Occipital lobe (tissue), 2 donors: ENCODE measurements around the gene PTPRR. TPM values are rescaled to one million over a fixed set of nuclear protein-coding genes. Genes with fewer than 3 reads are reported as not detected.
"Not testable (repeated sequence)": the region's sequence is repeated elsewhere in the genome, so short reads cannot be mapped to it uniquely, and the experiment has no call there.

Source experiments
- DNase-seq: peaks from one replicate; lab custom pipeline; 2025; lab: John Stamatoyannopoulos, UW
- total RNA-seq: library from RNA; depleted of rRNA; stranded (reverse); fragments of >200 nt; gene quantifications from one replicate; pipeline ENCODE4 v1.2.3, GENCODE V29; 2014

The PTPRR gene
- total RNA-seq, 1 donor from 2014 or later = 19.5 TPM

DNA sequence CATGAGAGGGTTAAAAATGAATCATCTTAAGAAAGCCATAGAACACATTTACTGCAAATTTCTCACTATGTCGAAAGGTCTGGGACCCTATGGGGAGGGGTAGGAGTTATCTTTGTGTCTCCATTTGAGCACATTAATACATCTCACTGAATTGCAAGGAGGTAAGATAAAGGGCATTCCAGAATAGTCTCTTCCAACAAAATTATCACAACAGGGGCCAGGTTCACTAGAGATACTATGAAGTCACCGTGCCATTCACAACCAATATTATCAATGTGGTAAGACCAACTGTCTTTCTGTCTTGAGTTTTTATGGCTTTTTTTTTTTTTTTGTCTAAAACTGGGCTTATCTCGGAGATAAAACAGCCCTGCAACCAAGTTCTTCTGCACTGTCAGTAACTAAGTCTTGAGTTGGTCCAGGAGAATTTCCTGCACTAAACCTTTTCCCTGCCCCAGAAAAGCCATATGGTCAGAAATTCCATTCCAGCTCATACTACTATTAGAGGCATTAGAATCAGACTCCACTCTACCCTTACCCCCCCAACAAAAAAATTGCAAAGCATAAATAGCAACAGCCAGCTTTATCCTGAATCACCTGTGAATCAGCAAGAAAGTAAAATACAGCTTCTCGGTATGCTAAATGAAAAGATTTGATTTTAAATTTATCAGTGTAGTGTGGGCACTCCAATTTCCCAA lies 79.7 kb downstream of the PTPRR start:
- DNase-seq = no peak

DNA sequence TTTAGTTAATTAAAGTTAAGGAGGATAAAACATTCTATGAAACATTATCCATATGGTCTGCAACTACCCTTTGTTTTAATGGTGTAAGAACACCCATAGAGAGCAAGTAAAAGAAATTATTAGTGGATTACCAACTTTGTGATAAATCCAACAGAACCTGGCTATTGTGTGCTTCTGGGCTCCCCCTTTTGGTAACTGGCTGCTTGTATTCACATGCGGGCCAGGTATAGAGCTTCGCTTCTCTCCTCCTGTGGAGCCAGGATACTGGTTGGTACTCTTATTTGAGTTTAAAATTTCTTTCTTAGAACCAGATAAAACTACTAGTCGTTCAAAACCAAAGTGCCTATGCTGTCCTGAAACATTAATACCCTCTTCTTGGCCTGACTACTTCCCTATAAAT lies 81.0 kb downstream of the PTPRR start:
- DNase-seq = no peak

DNA sequence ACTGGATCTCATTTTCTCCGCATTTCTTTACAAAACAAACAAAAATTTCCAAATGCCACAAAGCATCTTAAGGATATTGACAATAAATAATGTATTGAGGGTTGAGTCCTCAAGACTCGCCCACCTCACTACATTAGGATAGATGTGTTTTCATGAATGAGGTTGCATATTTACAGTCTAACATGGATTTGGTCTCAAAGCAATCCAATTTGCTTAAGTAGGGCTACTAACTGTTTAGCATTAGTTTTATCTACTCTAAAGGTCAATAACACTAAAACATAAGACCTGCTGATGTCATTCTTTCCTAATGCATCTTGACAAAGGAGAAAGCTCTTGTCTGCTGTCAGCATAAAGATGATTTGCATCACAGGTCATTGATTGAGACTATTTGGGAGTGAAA lies 82.4 kb downstream of the PTPRR start:
- DNase-seq = no peak

DNA sequence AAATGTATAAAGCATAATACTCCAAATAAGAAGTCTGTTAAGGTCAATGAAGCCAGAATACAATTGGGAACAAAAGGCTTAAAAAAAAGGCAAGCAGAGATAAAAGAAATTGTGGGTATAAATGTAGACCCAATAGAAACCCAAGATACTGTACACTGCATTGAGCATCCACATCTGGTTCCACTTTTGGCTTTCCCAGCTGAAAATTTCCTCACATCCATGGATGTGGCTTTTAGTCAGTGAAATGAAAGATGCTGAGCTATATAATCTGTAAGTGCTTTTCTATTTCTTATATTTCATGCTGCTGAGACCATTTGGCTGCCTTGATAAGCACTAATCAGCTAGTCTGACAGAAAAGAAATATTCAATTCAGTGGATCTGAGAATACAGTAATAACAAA lies 83.5 kb downstream of the PTPRR start:
- no peak for DNase-seq

DNA sequence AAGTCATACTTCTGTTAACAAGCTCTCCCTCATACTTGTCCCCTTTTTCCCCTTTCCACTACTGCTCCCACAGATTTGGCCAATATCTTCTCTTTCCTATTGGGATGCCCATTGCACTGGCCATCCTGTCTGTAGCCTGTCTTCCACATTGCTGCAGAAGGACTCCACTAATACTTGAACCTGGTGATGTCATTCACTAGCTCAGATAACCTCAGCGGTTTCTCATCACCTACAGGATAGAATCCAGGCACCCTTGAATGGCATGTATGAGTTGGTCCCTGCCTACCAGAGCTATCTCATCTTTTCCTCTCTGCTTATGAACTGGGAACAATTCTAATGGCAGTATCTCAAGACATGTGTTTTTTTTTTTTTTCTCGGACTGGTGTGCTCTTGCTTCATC lies 84.6 kb downstream of the PTPRR start:
- DNase-seq = no peak

DNA sequence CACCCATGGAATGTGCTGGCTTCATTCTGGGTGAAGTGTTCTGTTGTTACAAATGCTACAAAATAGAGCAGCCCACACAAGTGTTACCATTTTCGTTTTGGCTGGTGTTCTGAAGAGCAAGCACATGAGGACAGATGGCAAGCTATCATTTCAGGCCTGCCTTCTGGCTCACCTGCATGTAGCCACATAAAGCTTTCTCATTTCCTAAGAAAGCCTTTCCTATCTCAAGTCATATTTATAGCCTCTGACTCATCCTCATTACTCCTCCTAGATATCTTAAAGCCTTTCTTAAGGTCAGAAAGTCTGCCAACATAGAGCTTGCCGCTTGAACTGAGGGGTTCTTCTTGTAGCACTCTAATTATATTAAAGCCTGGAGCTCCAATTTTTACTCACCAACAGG lies 89.0 kb downstream of the PTPRR start:
- DNase-seq = no peak

DNA sequence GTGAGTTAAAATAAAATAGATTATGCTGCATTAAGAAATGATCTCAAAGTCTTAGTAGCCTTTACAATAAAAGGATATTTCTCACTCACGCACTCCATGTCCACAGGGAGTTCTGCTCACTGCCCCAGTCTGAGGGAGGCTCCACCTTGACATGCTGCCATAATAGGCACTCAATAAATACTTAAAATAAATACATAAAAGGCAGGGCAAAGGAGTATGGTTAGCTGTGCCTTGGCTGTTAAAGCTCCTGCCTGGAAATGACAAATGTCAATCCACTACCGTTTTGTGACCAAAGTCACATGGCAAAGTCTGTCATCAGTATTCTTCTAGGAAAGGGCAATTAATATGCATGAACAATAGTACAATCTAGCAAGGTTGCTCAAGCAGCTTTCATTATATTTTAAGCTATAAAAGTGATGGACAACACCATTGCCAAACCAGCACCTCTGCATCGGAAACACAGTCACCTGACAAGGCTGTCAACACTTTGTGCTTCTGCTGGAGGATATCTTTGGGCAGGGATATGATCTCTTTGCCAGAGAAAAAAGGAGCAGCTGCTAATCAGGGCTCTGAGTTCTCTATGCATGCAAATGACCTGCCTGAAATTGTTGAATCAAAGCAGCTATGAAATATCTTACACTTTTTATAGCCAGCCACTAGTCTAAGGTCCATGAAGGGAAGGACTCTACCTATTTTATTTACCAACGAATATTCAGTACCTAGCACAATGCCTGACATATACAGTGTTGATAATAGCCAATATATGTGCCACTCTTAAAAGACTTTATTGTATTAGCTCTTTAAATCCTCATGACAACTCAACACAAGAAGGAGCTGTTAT lies 90.1 kb downstream of the PTPRR start:
- DNase-seq = no peak

DNA sequence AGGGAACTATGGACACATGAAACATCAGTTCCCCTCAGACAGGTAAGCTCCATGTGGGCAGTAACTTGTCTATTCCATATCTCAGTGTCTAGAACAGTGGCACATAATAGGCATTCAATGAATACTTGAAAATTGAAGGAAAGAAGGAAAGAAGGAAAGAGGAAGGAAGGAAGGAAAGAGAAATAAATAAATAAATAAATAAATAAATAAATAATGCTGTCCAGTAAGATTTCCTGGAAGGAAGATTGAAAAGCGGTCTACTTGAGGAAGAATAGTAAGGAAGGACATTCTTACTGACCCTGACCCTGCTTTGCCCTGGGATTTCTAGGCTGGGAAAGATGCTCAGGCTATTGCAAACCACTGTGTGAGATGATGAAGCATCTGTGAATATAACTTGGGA lies 91.5 kb downstream of the PTPRR start:
- no peak for DNase-seq

DNA sequence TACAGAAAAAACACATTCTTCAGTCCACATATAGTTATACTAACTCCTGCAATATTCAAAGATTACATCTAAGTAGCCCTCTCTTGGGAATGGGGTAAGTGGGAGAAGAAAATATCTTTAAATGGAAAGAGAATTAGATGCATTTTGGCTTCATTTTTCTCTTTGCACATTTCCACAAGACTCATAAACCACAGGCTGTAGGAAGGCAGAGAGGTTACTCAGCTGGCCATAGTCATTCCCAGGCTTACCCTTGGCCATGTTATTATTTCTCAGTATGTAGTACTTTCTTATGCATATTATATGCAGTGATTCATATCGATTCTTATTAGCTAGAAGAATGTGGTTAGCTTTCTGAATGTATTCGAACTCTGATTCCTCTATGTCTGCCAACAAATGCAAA lies 92.2 kb downstream of the PTPRR start:
- no peak for DNase-seq

DNA sequence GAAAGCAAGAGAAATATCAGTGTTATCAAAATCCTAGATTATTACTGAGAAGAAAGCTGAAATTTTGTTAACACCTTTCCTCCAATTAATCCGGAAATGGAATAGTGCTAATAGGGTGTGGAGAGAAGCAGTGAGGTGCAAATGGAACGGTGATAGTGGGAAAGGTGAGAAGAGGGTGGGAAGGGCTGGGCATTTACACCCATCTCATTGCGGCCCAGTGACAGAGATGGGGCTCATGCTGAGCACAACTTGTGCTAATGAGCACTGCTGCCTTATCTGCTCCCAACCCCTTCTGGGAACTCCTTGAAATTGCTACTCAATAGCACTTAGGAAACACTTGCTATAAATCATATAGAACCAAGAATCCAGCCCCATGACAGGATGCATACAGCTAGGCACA lies 94.4 kb downstream of the PTPRR start:
- DNase-seq = no peak

DNA sequence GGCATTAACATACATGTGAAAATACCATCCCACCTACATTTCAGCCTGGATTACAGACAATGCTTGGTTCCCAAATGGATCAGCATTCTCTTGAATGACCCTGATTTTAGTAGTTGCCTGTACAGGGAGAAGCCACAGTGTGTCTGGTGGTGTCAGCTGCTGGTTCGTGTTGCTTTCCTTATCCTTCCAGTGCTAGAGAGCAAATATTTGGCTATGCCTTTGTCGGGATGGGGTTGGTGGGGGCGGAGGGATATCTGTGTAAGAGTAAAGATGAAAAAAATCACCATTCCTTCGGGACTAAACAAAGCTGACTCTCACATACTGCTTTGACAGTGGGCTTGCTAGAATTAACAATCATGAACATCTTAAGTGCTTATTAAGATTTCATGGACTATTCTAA lies 96.0 kb downstream of the PTPRR start:
- DNase-seq = no peak

DNA sequence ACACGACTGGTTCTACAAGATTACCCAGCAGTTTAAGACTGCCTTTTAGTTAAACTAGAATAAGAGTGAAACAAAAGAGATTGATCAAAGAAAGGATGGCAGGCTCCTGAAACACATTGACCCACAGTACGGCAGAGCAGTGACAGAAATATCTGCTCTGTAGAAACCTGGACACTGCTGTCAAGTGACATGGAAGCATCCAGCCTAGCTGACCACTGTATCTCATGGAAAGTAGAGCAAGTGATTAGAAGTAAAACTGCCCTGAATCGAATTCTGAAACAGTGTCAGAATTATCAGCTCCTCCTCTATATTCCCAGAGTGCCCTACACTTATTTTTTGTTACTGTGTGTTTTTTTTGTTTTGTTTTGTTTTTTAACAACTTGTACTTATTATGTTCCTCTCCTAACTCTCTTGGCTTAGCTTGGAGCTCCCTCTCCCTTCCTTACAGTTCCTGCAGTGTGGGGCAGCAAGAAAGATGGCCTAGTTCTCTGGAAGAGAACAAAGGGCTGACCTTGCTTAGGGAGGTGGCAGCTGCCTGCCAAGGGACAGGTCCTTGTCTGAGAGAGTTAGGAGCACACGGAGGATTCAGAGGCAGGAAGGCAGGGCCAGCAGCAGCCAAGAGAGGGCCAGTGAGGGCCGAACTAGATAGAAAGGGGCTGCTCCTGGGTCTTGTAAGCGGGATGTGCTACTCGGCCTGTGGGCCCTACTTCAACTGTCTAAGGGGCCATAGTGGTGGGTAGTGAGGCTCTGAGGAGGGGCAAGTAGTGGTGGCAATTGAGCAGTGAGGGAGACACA lies 97.2 kb downstream of the PTPRR start:
- no peak for DNase-seq

DNA sequence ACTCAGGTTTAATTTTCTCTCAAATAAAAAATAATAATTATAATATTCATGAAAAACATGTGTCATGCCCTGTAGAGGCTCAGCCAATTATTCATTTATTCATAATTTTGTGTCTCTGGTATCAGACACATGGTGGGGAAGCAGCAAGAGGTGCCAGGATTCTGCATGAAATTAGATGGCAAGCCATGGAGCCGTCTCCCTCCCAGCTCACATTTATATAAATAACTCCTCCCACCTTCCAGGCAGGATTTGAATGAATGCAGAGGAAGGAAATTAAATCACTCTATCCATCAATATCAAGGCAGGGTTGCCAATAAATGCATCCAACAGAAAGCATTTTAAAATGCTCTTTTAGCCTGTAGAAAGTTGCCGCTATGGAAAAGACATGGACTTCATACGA lies 98.1 kb downstream of the PTPRR start:
- no peak for DNase-seq

DNA sequence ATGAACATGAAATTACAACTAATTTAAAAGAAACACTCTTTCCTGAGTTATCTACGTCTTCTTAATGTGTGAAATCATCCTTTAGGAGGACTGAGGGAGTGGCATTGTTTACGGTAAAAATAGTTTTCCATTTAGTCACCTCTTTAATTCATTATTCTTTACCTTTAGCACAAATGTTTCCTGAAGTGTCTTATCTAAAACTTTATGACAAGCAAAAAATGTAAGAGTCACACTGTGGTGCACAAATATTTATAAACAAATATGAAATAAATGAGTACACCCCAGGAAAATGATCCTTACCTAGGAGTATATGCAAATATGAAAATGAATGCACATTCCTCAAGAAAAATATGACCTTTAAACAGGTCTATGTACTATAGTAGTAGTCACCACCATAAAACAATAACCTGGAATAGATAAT lies 104.6 kb downstream of the PTPRR start:
- DNase-seq = no peak

DNA sequence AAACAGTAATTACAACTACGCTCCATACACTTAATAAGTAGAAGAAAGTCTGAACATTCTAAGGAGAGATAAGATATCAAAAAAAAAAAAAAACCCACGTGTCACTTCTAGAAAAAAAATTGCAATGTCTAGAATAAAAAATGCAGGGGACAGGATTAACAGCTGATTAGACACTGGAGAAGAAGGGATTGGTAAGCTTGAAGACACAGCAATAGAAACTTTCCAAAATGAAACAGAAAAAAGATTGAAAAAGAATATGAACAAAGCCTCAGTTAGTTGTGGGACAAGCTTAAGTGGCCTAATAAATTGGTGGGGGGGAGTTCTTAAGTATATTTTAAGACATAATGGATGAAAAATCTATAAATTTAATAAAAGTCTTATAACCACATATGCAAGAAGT lies 105.5 kb downstream of the PTPRR start:
- no peak for DNase-seq

DNA sequence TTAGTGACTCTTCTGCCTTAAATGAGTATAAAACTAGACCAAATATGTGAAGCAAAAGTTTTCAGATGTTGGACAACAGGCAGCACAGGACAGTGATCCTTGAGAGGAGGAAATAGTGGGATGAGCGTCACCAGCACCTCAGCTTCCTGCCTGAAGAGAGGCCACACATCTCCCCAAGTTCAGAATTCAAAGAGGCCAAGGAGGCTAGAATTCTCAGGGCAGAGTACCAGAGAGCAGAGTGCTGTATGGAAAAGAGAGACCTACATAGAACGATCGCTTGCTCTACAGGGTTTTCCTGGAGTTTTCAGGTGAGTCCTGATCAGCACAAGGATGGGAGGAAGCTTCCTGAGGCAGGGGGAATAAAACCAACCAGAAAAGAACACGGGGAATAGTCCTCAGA lies 107.0 kb downstream of the PTPRR start:
- DNase-seq = no peak

DNA sequence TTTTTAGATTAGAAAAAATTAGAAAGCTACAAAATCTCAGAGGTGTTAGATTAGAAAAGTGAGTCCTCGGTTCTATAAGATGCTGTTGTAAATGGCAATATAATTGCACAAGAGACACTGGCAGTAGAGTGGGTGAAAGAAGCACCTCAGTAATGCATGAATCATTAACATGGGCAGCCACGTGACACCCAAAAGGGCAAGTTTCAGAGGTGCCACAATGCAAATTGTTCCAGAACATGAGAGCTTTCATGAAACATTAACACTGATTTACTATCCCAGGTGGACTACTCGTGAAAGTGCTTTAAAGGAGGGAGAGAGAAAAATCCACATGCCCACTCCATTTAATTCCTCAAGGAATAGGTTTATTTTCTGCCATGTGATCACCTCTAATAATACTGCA lies 108.4 kb downstream of the PTPRR start:
- no peak for DNase-seq

DNA sequence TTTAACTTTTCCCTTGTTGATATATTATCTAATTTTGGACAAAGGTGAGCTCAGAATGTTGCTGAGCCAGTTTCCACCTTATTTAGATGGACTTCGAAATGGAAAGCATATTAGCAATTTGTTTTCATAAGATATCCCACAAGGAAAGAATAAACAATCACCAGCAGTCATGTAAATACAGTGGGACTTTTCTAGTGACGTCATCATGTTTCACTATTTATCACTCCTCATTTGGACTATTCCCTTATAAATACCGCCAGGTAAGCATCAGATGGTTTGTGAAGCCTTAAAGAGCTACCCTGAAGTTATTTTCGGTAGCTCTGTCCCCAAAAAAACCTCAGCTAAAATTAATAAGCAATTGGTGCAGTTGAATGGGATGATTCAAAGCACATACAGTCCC lies 110.7 kb downstream of the PTPRR start:
- DNase-seq = no peak

DNA sequence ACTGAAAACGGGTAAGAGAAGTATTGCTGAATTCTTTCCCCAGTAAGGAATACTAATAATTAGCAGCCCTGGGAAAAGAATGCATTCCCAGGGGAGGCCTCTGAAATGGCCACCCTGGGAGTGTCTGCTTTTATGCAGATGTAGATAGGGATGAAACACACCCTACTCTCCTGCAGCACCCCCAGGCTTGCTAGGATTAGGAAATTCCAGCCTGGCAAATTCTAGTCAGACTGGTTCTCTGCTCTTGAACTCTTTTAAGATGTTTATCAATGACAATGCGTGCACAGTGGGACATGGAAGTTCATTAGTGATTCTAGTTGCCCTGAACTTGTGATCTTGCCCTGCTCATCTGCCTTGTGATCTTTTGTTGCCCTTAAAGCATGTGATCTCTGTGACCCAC lies 112.5 kb downstream of the PTPRR start:
- DNase-seq = not testable (repeated sequence)

DNA sequence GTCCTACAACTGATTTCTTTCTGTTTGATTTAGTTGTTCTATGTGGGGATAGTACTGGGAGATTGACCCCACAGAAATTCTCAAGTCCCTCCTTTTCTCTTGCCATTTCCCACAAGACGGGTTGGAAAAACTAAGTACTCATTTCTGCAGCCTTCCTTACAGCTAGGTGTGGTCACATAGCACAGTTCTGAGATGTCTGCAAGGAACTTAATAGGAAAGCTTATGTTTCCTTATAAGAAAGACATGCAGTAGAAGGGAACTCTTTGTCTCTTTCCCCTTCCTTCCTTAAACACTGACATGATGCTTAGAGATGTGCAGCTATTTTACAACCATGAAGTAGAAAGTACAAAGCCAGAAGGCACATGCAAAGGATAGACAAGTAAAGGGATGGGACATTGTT lies 113.7 kb downstream of the PTPRR start:
- no peak for DNase-seq

DNA sequence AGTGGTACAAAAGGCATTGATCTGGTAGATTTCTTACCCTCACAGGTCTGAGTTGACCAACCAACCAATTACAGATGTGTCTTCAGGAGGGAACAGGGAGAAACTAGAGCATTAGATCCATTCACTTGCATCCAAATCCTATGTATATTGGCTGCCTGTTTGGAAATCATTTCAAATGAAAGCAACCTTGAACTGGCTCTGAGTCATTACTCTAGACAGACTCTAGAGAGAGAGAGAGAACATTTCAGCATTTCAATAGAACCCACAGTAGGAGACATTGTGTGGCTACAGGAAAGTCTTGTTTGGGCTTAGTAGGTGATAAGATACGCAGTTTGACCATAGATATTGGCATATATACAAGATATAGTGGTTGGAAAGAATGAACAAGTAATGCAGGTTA lies 114.5 kb downstream of the PTPRR start:
- DNase-seq = no peak

DNA sequence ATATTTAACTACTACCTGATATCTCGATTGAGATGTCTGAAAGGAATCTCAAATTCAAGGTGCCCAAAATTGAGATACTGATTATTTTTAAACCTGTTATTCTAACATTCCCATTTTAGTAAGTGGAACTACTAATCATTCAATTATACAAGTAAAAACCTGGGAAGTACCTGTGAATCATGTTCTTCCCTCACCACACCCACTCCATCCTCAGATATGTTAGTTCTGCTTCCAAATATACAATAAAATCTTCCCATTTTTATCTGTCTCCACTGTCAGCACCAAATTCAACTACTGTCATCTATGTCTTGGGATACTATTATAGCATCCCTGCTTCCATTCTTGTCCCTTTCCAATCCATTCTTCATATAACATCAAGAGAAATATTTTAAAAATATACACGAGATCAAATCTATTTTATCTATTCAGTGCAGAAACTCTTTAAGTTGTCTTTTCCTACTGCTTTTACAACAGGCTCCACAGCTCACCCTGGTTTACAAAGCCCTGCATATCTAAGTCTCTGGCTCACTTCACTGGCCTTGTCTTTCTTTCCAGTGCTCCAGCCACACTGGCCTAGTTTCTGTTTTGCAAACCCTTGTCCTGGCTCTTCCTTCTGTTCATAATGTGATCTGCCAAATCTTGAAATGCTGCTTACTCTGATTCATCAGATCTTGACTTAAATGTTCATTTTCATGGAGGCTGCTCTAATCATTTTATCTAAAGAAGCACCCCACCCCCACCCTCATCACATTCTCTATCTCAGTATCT lies 122.3 kb downstream of the PTPRR start:
- no peak for DNase-seq
